GM19238 (cell line): ENCODE measurements around the gene TFPT.

Experiments
- DNase-seq: peaks from one replicate; pipeline ENCODE4 v3.0.0; 2011; ENCODE audit warnings: low spot score; ENCODE audit not compliant: insufficient read length

Gene TFPT

GRCh38 chr19:54081032-54081431 lies 34.4 kb downstream of the TFPT start, which contains the start of gene TARM1:
TSS of gene TARM1 (minus strand) at chr19:54081365. CDS start at chr19:54081340, 25 bp downstream.
- DNase-seq: no peak

GRCh38 chr19:54077334-54077733 lies 38.1 kb downstream of the TFPT start:
- no peak for DNase-seq

GRCh38 chr19:54074851-54075250 lies 40.6 kb downstream of the TFPT start:
- DNase-seq: no peak

GRCh38 chr19:54073829-54074228 lies 41.6 kb downstream of the TFPT start:
- DNase-seq: no peak

- no peak for DNase-seq
Measured at GRCh38 chr19:54069470-54069869, 46.0 kb downstream of the TFPT start.

GRCh38 chr19:54063350-54064116 lies 51.9 kb downstream of the TFPT start, which contains the start of gene VSTM1:
TSS of gene VSTM1 (minus strand) at chr19:54063897. CDS start at chr19:54063777, 120 bp downstream.
- DNase-seq: no peak

GRCh38 chr19:54062643-54063042 lies 52.8 kb downstream of the TFPT start:
- DNase-seq: no peak
